WTC11 (cell line): ENCODE results near the gene FAM53B. TPM values are rescaled to one million over a fixed set of nuclear protein-coding genes. Genes with fewer than 3 reads are reported as not detected.

Experiments used
- ATAC-seq: fragments of 200-7000 bp; cut with Tn5 transposase; 2 replicates; pipeline ENCODE4 v1.10.0; 2021; ENCODE audit warnings: mild to moderate bottlenecking, moderate library complexity
- CTCF ChIA-PET: fragments of 300-600 bp; sonication (Branson Sonifier 250); formaldehyde crosslinking; loops from one replicate; lab custom pipeline; 2021; ENCODE audit warnings: antibody characterized with exemption; lab: Charles Lee
- POLR2A ChIA-PET: fragments of 350-600 bp; sonication (Branson Sonifier 250); formaldehyde crosslinking; loops from one replicate; lab custom pipeline; 2021; ENCODE audit warnings: antibody characterized with exemption; lab: Charles Lee
- DNase-seq: peaks from one replicate; pipeline ENCODE4 v3.0.0; 2021; ENCODE audit warnings: low spot score
- H3K27ac Mint-ChIP-seq: 2 replicates; pipeline ENCODE4 v1.8.0; 2021; ENCODE audit warnings: mixed read lengths
- H3K27me3 Mint-ChIP-seq: 2 replicates; pipeline ENCODE4 v1.8.0; 2021; ENCODE audit warnings: low read depth, mild to moderate bottlenecking, moderate library complexity, mixed read lengths
- H3K36me3 Mint-ChIP-seq: 2 replicates; pipeline ENCODE4 v1.8.0; 2021; ENCODE audit warnings: mixed read lengths
- H3K4me1 Mint-ChIP-seq: 2 replicates; pipeline ENCODE4 v1.8.0; 2022; ENCODE audit warnings: mixed read lengths
- H3K4me3 Mint-ChIP-seq: 2 replicates; pipeline ENCODE4 v1.8.0; 2021; ENCODE audit warnings: mild to moderate bottlenecking, moderate library complexity, mixed read lengths
- H3K9me3 Mint-ChIP-seq: 2 replicates; pipeline ENCODE4 v1.8.0; 2021; ENCODE audit warnings: mixed read lengths
- ATF1 ChIP-seq: sonication (generic); formaldehyde crosslinking; IDR thresholded peaks from 2 replicates; pipeline ENCODE4 v1.8.1; 2023; ENCODE audit warnings: mild to moderate bottlenecking, moderate library complexity, missing genetic modification reagents
- CBFB ChIP-seq: sonication (generic); formaldehyde crosslinking; IDR thresholded peaks from 2 replicates; pipeline ENCODE4 v1.8.1; 2022; ENCODE audit warnings: mild to moderate bottlenecking, low read depth, missing genetic modification reagents
- NR2C2 ChIP-seq: sonication (generic); formaldehyde crosslinking; IDR thresholded peaks from 2 replicates; pipeline ENCODE4 v1.8.0; 2022; ENCODE audit warnings: mild to moderate bottlenecking, missing genetic modification reagents
- RORB ChIP-seq: fragments of 250-450 bp; sonication (Bioruptor Pico); IDR thresholded peaks from 2 replicates; pipeline ENCODE4 v1.9.0; 2021; ENCODE audit warnings: mild to moderate bottlenecking
- TEAD1 ChIP-seq: sonication (generic); formaldehyde crosslinking; IDR thresholded peaks from 2 replicates; pipeline ENCODE4 v1.8.0; 2022; ENCODE audit warnings: mild to moderate bottlenecking, missing genetic modification reagents
- ZNF138 ChIP-seq: sonication (generic); formaldehyde crosslinking; conservative IDR thresholded peaks from 2 replicates; pipeline ENCODE4 v1.8.1; 2022; ENCODE audit warnings: mild to moderate bottlenecking, moderate library complexity, missing genetic modification reagents
- total RNA-seq: library from RNA; stranded (reverse); gene quantifications from 3 replicates; pipeline ENCODE4 v1.2.3, GENCODE V29; 2021
- TF ChIP-seq, protein P1 (sequence below): sonication (generic); formaldehyde crosslinking; IDR thresholded peaks from 2 replicates; pipeline ENCODE4 v1.8.0; 2022; ENCODE audit warnings: missing genetic modification reagents
- TF ChIP-seq, protein P2 (sequence below): fragments of 250-450 bp; sonication (Bioruptor Pico); IDR thresholded peaks from 2 replicates; pipeline ENCODE4 v1.9.0; 2021; ENCODE audit warnings: mild to moderate bottlenecking
- TF ChIP-seq, protein P3 (sequence below): fragments of 250-450 bp; sonication (Bioruptor Pico); IDR thresholded peaks from 2 replicates; pipeline ENCODE4 v1.8.0; 2021; ENCODE audit warnings: mild to moderate bottlenecking
- TF ChIP-seq, protein P4 (sequence below): sonication (generic); formaldehyde crosslinking; IDR thresholded peaks from 2 replicates; pipeline ENCODE4 v1.8.1; 2023; ENCODE audit warnings: mild to moderate bottlenecking, missing genetic modification reagents
- TF ChIP-seq, protein P5 (sequence below): fragments of 250-450 bp; sonication (Bioruptor Pico); IDR thresholded peaks from 2 replicates; pipeline ENCODE4 v1.9.0; 2021; ENCODE audit warnings: moderate library complexity, mild to moderate bottlenecking, inconsistent platforms, borderline replicate concordance
- TF ChIP-seq, protein P6 (sequence below): sonication (generic); formaldehyde crosslinking; IDR thresholded peaks from 2 replicates; pipeline ENCODE4 v1.8.1; 2023; ENCODE audit warnings: mild to moderate bottlenecking, missing genetic modification reagents, moderate library complexity

The FAM53B gene
- total RNA-seq, 1 experiment from 2014 or later = 21.3 TPM

DNA sequence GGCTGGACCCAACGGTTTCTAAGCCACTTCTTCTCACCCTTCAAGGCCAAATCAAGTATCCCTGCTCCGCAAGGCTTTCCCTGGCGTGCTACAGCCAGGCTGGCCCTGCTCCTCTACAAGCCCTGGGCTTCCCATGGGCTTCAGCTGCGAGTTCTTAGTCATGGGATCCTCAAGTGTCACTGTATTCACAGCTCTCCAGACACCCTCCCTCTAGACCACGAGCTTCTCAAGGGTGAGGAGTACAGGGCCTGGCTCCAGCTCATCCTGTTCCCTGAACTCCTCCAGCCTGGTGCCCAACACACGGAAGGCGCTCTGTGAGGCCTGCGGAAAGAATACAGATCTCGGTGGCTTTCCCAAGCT lies 38.8 kb downstream of the FAM53B start:
- Mint-ChIP-seq H3K27ac (peak overlapping the region; percentile 70; the same call in 1 of the 2 replicates), H3K4me3 (no peak overlapping the region), H3K36me3 (peaks cover 7% of the 10 kb centered on the region; the same call in 1 of the 2 replicates), H3K4me1 (peaks cover 48% of the 10 kb centered on the region), H3K27me3 (no peaks in the 10 kb centered on the region), H3K9me3 (no peaks in the 10 kb centered on the region)
- DNase-seq (no peak), ATAC-seq (no peak)
- no peak for TF ChIP-seq TEAD1
- TF ChIP-seq, protein P1, sequence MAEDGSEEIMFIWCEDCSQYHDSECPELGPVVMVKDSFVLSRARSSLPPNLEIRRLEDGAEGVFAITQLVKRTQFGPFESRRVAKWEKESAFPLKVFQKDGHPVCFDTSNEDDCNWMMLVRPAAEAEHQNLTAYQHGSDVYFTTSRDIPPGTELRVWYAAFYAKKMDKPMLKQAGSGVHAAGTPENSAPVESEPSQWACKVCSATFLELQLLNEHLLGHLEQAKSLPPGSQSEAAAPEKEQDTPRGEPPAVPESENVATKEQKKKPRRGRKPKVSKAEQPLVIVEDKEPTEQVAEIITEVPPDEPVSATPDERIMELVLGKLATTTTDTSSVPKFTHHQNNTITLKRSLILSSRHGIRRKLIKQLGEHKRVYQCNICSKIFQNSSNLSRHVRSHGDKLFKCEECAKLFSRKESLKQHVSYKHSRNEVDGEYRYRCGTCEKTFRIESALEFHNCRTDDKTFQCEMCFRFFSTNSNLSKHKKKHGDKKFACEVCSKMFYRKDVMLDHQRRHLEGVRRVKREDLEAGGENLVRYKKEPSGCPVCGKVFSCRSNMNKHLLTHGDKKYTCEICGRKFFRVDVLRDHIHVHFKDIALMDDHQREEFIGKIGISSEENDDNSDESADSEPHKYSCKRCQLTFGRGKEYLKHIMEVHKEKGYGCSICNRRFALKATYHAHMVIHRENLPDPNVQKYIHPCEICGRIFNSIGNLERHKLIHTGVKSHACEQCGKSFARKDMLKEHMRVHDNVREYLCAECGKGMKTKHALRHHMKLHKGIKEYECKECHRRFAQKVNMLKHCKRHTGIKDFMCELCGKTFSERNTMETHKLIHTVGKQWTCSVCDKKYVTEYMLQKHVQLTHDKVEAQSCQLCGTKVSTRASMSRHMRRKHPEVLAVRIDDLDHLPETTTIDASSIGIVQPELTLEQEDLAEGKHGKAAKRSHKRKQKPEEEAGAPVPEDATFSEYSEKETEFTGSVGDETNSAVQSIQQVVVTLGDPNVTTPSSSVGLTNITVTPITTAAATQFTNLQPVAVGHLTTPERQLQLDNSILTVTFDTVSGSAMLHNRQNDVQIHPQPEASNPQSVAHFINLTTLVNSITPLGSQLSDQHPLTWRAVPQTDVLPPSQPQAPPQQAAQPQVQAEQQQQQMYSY (CRISPR knock-in tag) = 0 out of 2 replicates have a peak, but pooled peaks have one; percentile 31
- TF ChIP-seq, protein P2, sequence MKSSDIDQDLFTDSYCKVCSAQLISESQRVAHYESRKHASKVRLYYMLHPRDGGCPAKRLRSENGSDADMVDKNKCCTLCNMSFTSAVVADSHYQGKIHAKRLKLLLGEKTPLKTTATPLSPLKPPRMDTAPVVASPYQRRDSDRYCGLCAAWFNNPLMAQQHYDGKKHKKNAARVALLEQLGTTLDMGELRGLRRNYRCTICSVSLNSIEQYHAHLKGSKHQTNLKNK (CRISPR knock-in tag) = no peak
- ChIA-PET CTCF (interaction anchor here (1.0 to 5.0 kb wide), 5 partner anchors 13 to 316 kb away, joined by 3 to 46 read pairs (median 4); no protein-coding TSS in a partner anchor), POLR2A (no interaction called here)

DNA sequence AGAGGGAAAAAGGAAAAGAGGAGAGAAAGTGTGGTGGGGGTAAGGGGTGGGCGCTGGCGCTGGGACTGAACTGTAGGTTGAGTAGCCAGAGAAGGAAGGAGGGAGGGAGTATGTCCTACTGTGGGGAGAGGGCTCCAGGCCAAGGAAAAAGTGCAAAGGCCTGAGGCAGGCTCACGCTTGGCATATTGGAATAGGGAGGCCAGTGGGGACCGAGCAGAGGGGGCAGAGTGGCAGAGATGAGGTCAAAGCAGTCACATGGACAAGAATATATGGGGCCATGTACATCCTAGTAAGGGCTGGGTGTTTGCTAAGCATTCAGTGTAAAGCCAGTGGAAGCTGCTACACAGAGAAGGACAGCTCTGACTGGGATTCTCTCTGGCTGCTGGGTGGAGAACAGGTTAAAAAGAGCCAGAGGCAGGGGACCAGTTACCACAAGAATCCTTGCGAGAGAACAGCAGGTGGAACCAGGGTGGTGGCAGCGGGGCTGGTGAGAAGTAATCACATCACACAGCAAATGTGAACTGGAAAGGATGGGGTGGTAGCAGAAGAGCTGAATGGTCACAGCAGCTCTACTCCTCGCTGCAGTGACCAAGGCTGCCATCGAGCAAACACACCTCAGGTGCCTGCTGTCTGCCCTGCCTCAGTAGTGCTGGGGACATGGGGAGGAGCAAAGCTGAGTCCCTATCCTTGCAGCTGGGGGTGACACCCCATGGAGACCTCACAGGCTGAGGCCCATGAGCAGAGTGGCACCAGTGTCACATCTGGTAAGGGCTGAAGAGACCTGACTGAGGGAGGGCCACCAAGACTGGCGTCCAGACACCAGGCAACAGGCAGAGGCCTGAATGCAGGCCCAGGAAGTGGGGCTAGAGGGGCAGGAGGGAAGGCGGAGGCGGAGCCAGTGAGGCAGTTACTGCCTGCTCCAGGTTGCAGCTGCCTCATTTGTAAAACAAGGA lies 39.5 kb downstream of the FAM53B start:
- peak overlapping the region; percentile 62 for H3K27ac Mint-ChIP-seq
- CTCF ChIA-PET = interaction anchor here (1.0 to 5.0 kb wide), 5 partner anchors 14 to 316 kb away, joined by 3 to 46 read pairs (median 4); no protein-coding TSS in a partner anchor

DNA sequence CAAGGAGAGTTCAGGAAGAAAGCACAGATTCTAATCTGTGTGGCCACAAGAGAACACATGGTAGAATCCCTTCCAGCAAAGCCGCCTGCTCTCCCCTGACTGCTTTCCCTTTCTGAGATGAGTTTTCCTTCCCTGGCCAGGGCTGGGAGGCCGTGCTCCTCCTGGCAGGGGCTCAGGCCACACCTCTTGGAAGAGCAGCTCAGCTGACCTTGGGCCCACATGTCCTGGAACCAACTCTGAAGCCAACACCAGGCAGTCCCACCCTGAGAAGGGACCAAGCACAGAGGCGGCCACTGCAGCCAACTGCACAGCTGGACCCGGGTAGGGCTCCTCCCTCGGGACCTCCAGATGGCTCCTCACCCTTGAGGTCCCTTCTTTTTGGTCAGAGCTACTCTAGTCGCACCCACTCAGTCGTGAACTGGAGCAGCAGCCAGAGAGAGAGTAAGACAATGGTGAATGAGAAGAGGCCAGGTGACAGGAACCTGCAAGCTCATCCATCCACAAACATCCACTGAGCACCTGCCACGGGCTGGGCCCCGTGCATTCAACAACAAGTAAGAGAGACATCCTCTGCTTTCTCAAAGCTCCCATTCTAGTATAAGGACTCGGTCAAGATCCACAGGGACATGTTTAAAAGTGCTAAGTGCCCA lies 40.3 kb downstream of the FAM53B start:
- H3K9me3 Mint-ChIP-seq = no peaks in the 10 kb centered on the region
- DNase-seq (no peak), ATAC-seq (no peak)
- no peak overlapping the region for H3K4me3 Mint-ChIP-seq
- peak overlapping the region; percentile 62; the same call in 1 of the 2 replicates for H3K27ac Mint-ChIP-seq
- ChIA-PET POLR2A (no interaction called here), CTCF (no interaction called here)
- no peak for TF ChIP-seq NR2C2 (CRISPR knock-in tag)
- TF ChIP-seq, protein P3, sequence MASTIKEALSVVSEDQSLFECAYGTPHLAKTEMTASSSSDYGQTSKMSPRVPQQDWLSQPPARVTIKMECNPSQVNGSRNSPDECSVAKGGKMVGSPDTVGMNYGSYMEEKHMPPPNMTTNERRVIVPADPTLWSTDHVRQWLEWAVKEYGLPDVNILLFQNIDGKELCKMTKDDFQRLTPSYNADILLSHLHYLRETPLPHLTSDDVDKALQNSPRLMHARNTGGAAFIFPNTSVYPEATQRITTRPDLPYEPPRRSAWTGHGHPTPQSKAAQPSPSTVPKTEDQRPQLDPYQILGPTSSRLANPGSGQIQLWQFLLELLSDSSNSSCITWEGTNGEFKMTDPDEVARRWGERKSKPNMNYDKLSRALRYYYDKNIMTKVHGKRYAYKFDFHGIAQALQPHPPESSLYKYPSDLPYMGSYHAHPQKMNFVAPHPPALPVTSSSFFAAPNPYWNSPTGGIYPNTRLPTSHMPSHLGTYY (CRISPR knock-in tag) = no peak
- TF ChIP-seq, protein P4, sequence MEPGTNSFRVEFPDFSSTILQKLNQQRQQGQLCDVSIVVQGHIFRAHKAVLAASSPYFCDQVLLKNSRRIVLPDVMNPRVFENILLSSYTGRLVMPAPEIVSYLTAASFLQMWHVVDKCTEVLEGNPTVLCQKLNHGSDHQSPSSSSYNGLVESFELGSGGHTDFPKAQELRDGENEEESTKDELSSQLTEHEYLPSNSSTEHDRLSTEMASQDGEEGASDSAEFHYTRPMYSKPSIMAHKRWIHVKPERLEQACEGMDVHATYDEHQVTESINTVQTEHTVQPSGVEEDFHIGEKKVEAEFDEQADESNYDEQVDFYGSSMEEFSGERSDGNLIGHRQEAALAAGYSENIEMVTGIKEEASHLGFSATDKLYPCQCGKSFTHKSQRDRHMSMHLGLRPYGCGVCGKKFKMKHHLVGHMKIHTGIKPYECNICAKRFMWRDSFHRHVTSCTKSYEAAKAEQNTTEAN (CRISPR knock-in tag) = no peak
- TF ChIP-seq, protein P5, sequence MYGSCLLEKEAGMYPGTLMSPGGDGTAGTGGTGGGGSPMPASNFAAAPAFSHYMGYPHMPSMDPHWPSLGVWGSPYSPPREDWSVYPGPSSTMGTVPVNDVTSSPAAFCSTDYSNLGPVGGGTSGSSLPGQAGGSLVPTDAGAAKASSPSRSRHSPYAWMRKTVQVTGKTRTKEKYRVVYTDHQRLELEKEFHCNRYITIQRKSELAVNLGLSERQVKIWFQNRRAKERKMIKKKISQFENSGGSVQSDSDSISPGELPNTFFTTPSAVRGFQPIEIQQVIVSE = no peak
- TF ChIP-seq RORB = no peak
- no peak for TF ChIP-seq ZNF138
- TF ChIP-seq, protein P6, sequence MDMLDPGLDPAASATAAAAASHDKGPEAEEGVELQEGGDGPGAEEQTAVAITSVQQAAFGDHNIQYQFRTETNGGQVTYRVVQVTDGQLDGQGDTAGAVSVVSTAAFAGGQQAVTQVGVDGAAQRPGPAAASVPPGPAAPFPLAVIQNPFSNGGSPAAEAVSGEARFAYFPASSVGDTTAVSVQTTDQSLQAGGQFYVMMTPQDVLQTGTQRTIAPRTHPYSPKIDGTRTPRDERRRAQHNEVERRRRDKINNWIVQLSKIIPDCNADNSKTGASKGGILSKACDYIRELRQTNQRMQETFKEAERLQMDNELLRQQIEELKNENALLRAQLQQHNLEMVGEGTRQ (CRISPR knock-in tag) = no peak
- no peak for TF ChIP-seq CBFB (CRISPR knock-in tag)
- H3K27me3 Mint-ChIP-seq = no peaks in the 10 kb centered on the region
- peaks cover 7% of the 10 kb centered on the region; the same call in 1 of the 2 replicates for H3K36me3 Mint-ChIP-seq
- H3K4me1 Mint-ChIP-seq = peaks cover 38% of the 10 kb centered on the region

More for the DNA sequence above, 39.5 kb downstream of the FAM53B start:
- ATAC-seq = peak; percentile 87
- Mint-ChIP-seq H3K4me1 (peaks cover 46% of the 10 kb centered on the region), H3K9me3 (no peaks in the 10 kb centered on the region), H3K4me3 (no peak overlapping the region), H3K27me3 (no peaks in the 10 kb centered on the region), H3K36me3 (peaks cover 7% of the 10 kb centered on the region; the same call in 1 of the 2 replicates)
- DNase-seq = peak; percentile 40
- no peak for TF ChIP-seq ATF1 (CRISPR knock-in tag)
- TF ChIP-seq, protein P4 (CRISPR knock-in tag) = no peak
- POLR2A ChIA-PET = no interaction called here
